D721Med (cell line): ENCODE data around the gene BRINP3.

ENCODE experiments used
- DNase-seq: peaks from one replicate; pipeline ENCODE4 v3.0.0; 2011; ENCODE audit warnings: low spot score; ENCODE audit not compliant: insufficient read length
- FAIRE-seq: peaks from 2 replicates; lab custom pipeline; 2011; peaks lifted over from hg19 to GRCh38; lab: Jason Lieb, UNC
- CTCF ChIP-seq: IDR thresholded peaks from 2 replicates; pipeline ENCODE4 v1.5.1; 2012; ENCODE audit warnings: mild to moderate bottlenecking, control low read depth; ENCODE audit not compliant: insufficient read depth; ENCODE audit errors: missing control alignments

The BRINP3 gene

GRCh38 chr1:190243056-190243455, 234.6 kb downstream of the BRINP3 start:
- DNase-seq (no peak), FAIRE-seq (peak; percentile 35)
- no peak for TF ChIP-seq CTCF

- DNase-seq = no peak
- no peak for TF ChIP-seq CTCF
- FAIRE-seq = no peak
Measured at GRCh38 chr1:190226006-190226405, 251.7 kb downstream of the BRINP3 start.

GRCh38 chr1:190212450-190212849, 265.2 kb downstream of the BRINP3 start:
- no peak for TF ChIP-seq CTCF
- DNase-seq = no peak
- FAIRE-seq = peak; percentile 38

GRCh38 chr1:190207733-190208132, 269.9 kb downstream of the BRINP3 start:
- DNase-seq (no peak), FAIRE-seq (no peak)
- no peak for TF ChIP-seq CTCF

- TF ChIP-seq CTCF = no peak
- FAIRE-seq (peak; percentile 61), DNase-seq (no peak)
Measured at GRCh38 chr1:190205713-190206112, 272.0 kb downstream of the BRINP3 start.

- no peak for FAIRE-seq
- TF ChIP-seq CTCF = no peak
- DNase-seq = no peak
Measured at GRCh38 chr1:190196020-190196419, 281.6 kb downstream of the BRINP3 start.

- TF ChIP-seq CTCF = no peak
- FAIRE-seq = peak; percentile 79
- DNase-seq = no peak
Measured at GRCh38 chr1:190193508-190194115, 284.1 kb downstream of the BRINP3 start.
